ENCODE measurements around the gene POLR1G. TPM values are rescaled to one million over a fixed set of nuclear protein-coding genes. Genes with fewer than 3 reads are reported as not detected.

The POLR1G gene
- total and polyA plus RNA-seq, 4 donors, result 1.9 to 3.9 (median 3.6) TPM

DNA sequence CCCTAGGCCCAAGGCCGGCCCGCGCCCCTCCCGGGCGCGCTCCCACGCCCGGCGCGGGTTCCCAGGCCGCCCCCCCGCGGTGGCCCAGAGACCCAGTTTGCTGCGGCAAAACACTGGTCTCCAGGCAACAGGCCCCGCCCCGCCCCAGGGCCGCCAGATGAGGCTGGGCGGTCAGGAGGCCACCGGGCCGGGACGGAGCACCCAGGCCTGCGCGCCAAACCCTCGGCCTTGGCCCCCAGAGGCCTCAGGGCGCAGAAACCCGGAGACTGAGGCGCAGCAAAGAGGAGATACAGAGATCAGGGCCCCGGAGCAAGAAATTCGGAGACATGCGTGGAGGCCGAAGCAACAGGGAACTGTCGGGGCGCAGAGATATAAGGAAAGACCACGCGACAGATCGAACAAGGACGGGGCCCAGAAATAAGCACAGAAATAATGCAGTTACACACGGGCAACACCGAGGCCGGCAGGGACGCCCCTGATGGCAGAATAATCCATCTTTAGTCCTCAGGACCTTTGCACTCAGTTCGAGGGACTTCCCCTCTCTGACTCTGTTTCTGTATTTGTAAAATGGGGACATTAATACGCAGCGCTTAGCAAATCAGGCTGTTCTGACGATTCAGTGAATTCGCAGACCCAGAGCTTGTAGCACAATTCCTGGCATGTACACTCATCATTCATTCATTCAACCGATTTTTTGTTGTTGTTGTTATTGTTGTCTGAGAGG, 38.0 kb downstream of the POLR1G start:
- intact Hi-C loops (cut with DNase I), result no loop called here
- DNase-seq (peak; percentile 97 to 99), ATAC-seq (ENCODE audit: low FRiP score) (peak; percentile 84)
- WGBS, 2 donors, result 13 to 17% methylated on average over 35 to 47 of the region's 47 CpGs
- Histone ChIP-seq H3K27ac (ENCODE audit: low read depth in 1 of 2, low read length in 2 of 2) (peak overlapping the region; percentile 78 to 88), H3K4me1 (ENCODE audit: control insufficient read depth in 1 of 2, insufficient read depth in 2 of 2, low read length in 2 of 2) (no peaks in the 10 kb centered on the region), H3K36me3 (ENCODE audit: control insufficient read depth in 1 of 2, insufficient read depth in 2 of 2, low read length in 1 of 2) (no peaks in the 10 kb centered on the region), H3K9me3 (ENCODE audit: control insufficient read depth, low read length) (no peaks in the 10 kb centered on the region), H3K4me3 (ENCODE audit: low read length in 2 of 2) (no peak overlapping the region), H3K27me3 (ENCODE audit: control insufficient read depth in 1 of 2, insufficient read depth in 2 of 2, low read length in 1 of 2) (no peaks in the 10 kb centered on the region)

DNA sequence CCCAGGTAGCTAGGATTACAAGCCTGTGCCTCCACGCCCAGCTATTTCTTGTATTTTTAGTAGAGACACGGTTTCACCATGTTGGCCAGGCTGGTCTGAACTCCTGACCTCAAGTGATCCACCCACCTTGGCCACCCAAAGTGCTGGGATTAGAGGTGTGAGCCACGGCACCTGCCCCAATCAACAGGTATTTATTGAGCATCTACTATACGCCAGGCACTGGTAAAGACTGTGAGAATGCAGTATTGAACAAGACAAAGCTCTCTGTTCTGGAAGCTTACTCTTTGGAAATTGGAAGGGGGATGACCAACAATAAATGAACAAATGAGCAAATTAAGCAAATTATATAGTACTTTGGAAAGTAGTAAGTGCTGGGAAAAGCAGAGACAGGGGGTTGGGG, 38.7 kb downstream of the POLR1G start:
- 94% methylated on average over 4 of the region's 4 CpGs for WGBS, 2 donors
- intact Hi-C loops (cut with DNase I), result no loop called here
- H3K9me3 ChIP-seq (ENCODE audit: control insufficient read depth, low read length), result no peaks in the 10 kb centered on the region
- no peak overlapping the region for H3K27ac ChIP-seq (ENCODE audit: low read depth in 1 of 2, low read length in 2 of 2)
- H3K4me3 ChIP-seq (ENCODE audit: low read length in 2 of 2), result no peak overlapping the region
- ATAC-seq (ENCODE audit: low FRiP score), result no peak
- no peak for DNase-seq
- no peaks in the 10 kb centered on the region for H3K4me1 ChIP-seq (ENCODE audit: control insufficient read depth in 1 of 2, insufficient read depth in 2 of 2, low read length in 2 of 2)
- H3K36me3 ChIP-seq (ENCODE audit: control insufficient read depth in 1 of 2, insufficient read depth in 2 of 2, low read length in 1 of 2), result no peaks in the 10 kb centered on the region
- no peaks in the 10 kb centered on the region for H3K27me3 ChIP-seq (ENCODE audit: control insufficient read depth in 1 of 2, insufficient read depth in 2 of 2, low read length in 1 of 2)

DNA sequence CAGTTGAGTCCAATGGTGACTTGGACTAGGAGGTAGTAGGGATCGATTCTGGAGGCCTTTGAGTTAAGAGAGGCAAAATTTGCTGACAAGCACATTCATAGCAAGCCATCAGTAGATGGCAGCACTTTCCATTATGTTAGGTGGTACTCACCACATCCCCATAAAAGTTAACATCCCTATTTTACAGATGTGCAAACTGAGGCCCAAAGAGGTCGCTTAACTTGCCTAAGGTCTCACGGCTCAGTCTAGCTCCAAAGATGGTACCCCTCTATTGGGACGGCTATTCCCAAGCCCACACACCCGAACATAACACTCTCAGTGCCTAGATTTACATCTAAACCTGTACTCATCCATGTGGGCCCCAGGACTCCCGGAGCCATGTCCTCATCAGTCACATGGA, 39.9 kb downstream of the POLR1G start:
- intact Hi-C loops (cut with DNase I), result no loop called here
- Histone ChIP-seq H3K4me1 (ENCODE audit: control insufficient read depth in 1 of 2, insufficient read depth in 2 of 2, low read length in 2 of 2) (no peaks in the 10 kb centered on the region), H3K4me3 (ENCODE audit: low read length in 2 of 2) (no peak overlapping the region), H3K9me3 (ENCODE audit: control insufficient read depth, low read length) (no peaks in the 10 kb centered on the region), H3K27me3 (ENCODE audit: control insufficient read depth in 1 of 2, insufficient read depth in 2 of 2, low read length in 1 of 2) (no peaks in the 10 kb centered on the region), H3K36me3 (ENCODE audit: control insufficient read depth in 1 of 2, insufficient read depth in 2 of 2, low read length in 1 of 2) (no peaks in the 10 kb centered on the region), H3K27ac (ENCODE audit: low read depth in 1 of 2, low read length in 2 of 2) (no peak overlapping the region)
- DNase-seq (no peak), ATAC-seq (ENCODE audit: low FRiP score) (no peak)
- 83 to 86% methylated on average over 6 of the region's 6 CpGs for WGBS, 2 donors

DNA sequence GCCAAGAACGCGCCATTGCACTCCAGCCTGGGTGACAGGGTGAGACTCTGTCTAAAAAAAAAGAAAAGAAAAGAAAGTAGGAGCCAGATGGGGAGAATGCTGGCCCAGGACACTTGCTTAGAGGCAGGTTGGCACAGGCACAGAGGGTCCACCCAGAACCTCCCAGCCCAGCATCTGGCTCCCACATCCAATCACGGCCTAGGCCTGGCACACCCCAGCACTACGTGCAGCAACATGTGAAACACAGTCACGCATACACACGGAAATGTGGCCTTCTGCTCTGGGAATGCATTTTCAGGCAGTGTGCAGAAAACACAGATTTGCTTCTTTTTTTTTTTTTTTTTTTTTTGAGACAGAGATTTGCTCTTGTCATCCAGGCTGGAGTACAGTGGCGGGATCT, 40.5 kb downstream of the POLR1G start:
- intact Hi-C loops (cut with DNase I), result no loop called here
- H3K36me3 ChIP-seq (ENCODE audit: control insufficient read depth in 1 of 2, insufficient read depth in 2 of 2, low read length in 1 of 2), result no peaks in the 10 kb centered on the region
- no peak overlapping the region for H3K4me3 ChIP-seq (ENCODE audit: low read length in 2 of 2)
- no peaks in the 10 kb centered on the region for H3K9me3 ChIP-seq (ENCODE audit: control insufficient read depth, low read length)
- DNase-seq (no peak), ATAC-seq (ENCODE audit: low FRiP score) (no peak)
- no peak overlapping the region for H3K27ac ChIP-seq (ENCODE audit: low read depth in 1 of 2, low read length in 2 of 2)
- WGBS, 2 donors, result 64% methylated on average over 7 of the region's 7 CpGs
- no peaks in the 10 kb centered on the region for H3K4me1 ChIP-seq (ENCODE audit: control insufficient read depth in 1 of 2, insufficient read depth in 2 of 2, low read length in 2 of 2)
- H3K27me3 ChIP-seq (ENCODE audit: control insufficient read depth in 1 of 2, insufficient read depth in 2 of 2, low read length in 1 of 2), result no peaks in the 10 kb centered on the region

DNA sequence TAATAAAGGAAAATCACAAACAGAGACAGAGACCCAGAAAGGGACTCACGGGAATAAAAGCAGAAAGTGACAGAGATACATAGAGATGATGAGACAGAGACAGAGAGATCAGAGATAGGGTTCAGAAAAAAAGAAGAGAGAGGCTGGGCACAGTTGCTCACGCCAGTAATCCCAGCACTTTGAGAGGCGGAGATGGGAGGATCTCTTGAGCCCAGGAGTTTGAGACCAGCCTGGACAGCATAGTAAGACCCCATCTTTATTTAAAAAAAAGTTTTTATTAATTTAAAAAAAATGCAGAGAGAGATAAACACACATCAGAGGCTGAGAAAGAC, 41.9 kb downstream of the POLR1G start:
- WGBS, 2 donors, result 94% methylated on average over 3 of the region's 3 CpGs
- intact Hi-C loops (cut with DNase I), result no loop called here
- DNase-seq (no peak), ATAC-seq (ENCODE audit: low FRiP score) (no peak)
- Histone ChIP-seq H3K4me1 (ENCODE audit: control insufficient read depth in 1 of 2, insufficient read depth in 2 of 2, low read length in 2 of 2) (no peaks in the 10 kb centered on the region), H3K27ac (ENCODE audit: low read depth in 1 of 2, low read length in 2 of 2) (no peak overlapping the region), H3K9me3 (ENCODE audit: control insufficient read depth, low read length) (no peaks in the 10 kb centered on the region), H3K27me3 (ENCODE audit: control insufficient read depth in 1 of 2, insufficient read depth in 2 of 2, low read length in 1 of 2) (no peaks in the 10 kb centered on the region), H3K4me3 (ENCODE audit: low read length in 2 of 2) (no peak overlapping the region), H3K36me3 (ENCODE audit: control insufficient read depth in 1 of 2, insufficient read depth in 2 of 2, low read length in 1 of 2) (no peaks in the 10 kb centered on the region)

DNA sequence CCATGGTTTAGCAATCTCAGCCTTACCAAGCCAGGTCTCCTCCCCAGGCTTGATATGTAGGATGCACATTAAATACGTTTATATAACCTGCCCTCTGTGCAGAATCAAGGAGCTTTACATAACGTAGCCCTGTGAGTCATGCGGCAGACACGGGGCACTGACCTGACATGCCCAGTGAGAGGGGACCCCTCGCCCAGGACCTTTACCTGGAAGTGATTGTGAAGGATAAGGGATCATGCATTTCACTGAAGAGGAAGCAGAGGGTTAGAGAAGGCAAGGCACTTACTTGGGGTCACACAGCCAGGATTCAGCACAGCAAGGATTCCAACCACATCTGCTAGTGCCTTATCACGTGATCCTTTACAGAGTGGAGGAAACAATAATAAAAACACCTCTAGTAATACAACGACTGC, 42.4 kb downstream of the POLR1G start:
- no peaks in the 10 kb centered on the region for H3K4me1 ChIP-seq (ENCODE audit: control insufficient read depth in 1 of 2, insufficient read depth in 2 of 2, low read length in 2 of 2)

DNA sequence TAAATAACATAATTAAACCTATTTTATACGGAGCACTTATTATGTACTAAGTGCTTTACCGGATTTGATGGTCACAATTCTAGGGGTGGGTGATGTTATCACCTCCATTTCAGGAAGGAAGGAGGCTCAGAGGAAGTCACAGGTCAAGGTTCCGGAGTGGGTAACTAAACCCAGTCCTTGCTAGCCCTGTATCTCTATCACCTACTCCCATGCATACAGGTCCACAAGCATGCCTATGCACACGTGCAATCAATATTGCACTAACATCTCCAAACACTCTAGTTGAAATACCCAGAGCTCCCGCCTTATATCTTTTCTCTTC, 43.5 kb downstream of the POLR1G start:
- Histone ChIP-seq H3K27ac (ENCODE audit: low read depth in 1 of 2, low read length in 2 of 2) (peak overlapping the region in 1 of 2 donors; percentile 17), H3K36me3 (ENCODE audit: control insufficient read depth in 1 of 2, insufficient read depth in 2 of 2, low read length in 1 of 2) (no peaks in the 10 kb centered on the region), H3K4me3 (ENCODE audit: low read length in 2 of 2) (no peak overlapping the region), H3K9me3 (ENCODE audit: control insufficient read depth, low read length) (no peaks in the 10 kb centered on the region), H3K27me3 (ENCODE audit: control insufficient read depth in 1 of 2, insufficient read depth in 2 of 2, low read length in 1 of 2) (no peaks in the 10 kb centered on the region), H3K4me1 (ENCODE audit: control insufficient read depth in 1 of 2, insufficient read depth in 2 of 2, low read length in 2 of 2) (no peaks in the 10 kb centered on the region)
- DNase-seq, result no peak
- peak; percentile 1 for ATAC-seq (ENCODE audit: low FRiP score)
- intact Hi-C loops (cut with DNase I), result no loop called here
- WGBS, 2 donors, result 45 to 54% methylated on average over 5 of the region's 5 CpGs

More for the DNA sequence above, 42.4 kb downstream of the POLR1G start:
- ATAC-seq (ENCODE audit: low FRiP score), result no peak
- no peak for DNase-seq
- Histone ChIP-seq H3K36me3 (ENCODE audit: control insufficient read depth in 1 of 2, insufficient read depth in 2 of 2, low read length in 1 of 2) (no peaks in the 10 kb centered on the region), H3K9me3 (ENCODE audit: control insufficient read depth, low read length) (no peaks in the 10 kb centered on the region), H3K27me3 (ENCODE audit: control insufficient read depth in 1 of 2, insufficient read depth in 2 of 2, low read length in 1 of 2) (no peaks in the 10 kb centered on the region), H3K27ac (ENCODE audit: low read depth in 1 of 2, low read length in 2 of 2) (no peak overlapping the region), H3K4me3 (ENCODE audit: low read length in 2 of 2) (no peak overlapping the region)
- 60 to 63% methylated on average over 7 of the region's 7 CpGs for WGBS, 2 donors
- intact Hi-C loops (cut with DNase I), result no loop called here

DNA sequence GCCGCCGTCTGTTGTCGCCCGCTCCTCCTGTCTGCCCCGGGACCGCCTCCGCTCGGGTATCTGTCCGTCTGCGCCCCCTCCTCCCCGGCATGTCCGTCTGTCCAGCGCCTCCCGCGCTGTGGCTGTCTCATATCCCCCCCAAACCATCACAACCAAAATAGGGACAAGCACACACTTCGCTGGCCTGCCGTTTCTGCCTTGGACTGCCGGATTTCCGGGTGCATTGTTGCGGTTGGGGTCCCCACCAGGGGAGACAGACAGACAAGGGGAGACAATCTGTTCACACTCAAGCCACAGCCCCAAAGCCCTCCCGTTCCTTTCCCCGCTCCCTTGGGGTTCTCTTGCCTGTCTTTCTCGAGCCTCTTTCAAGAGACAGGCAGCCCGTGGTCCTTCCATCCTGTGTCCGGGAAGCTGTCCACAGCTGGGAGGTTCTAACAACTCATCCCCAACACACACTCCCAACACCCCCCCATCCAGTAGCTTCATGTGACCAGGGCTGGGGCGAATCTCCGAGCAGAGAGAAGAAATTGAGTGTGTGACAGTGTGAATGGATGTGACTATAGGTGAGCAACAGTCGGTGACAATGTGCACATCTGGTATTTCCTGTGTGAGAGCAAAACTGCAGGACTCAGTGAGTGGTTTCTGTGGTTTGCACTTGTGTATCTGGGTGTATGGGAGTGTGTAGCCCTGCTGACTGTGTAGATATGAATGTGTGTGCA, 44.8 kb downstream of the POLR1G start:
- H3K9me3 ChIP-seq (ENCODE audit: control insufficient read depth, low read length), result no peaks in the 10 kb centered on the region
- H3K4me1 ChIP-seq (ENCODE audit: control insufficient read depth in 1 of 2, insufficient read depth in 2 of 2, low read length in 2 of 2), result no peaks in the 10 kb centered on the region
- 6 to 8% methylated on average over 16 to 28 of the region's 28 CpGs for WGBS, 2 donors
- intact Hi-C loops (cut with DNase I), result no loop called here
- DNase-seq, result peak in 1 of 2 donors; percentile 81
- H3K27me3 ChIP-seq (ENCODE audit: control insufficient read depth in 1 of 2, insufficient read depth in 2 of 2, low read length in 1 of 2), result no peaks in the 10 kb centered on the region
- no peaks in the 10 kb centered on the region for H3K36me3 ChIP-seq (ENCODE audit: control insufficient read depth in 1 of 2, insufficient read depth in 2 of 2, low read length in 1 of 2)
- peak overlapping the region in 1 of 2 donors; percentile 11 for H3K4me3 ChIP-seq (ENCODE audit: low read length in 2 of 2)
- peak; percentile 30 for ATAC-seq (ENCODE audit: low FRiP score)
- H3K27ac ChIP-seq (ENCODE audit: low read depth in 1 of 2, low read length in 2 of 2), result peak overlapping the region in 1 of 2 donors; percentile 84

DNA sequence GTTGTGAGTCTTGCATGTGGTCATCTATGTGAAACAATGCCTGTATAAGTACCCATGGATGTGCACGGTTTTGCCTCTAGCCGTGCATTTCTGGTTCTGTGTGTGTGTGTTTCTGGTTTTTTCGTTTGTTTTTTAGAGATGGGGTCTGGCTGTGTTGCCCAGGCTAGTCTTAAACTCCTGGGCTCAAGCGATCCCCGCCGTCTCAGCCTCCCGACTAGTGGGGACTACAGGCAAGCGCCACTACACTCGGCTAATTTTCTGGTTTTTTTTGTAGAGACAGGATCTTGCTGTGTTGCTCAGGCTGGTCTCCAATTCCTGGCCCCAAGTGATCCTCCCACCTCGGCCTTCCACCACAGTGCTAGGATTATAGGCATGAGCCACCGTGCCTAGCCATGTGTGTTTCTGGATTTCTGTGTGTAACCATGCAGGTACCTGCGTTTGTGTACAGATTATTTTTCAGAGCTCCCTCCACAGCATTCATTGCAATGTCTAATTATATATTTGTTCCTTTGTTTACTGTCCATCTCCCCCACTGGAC, 45.5 kb downstream of the POLR1G start:
- no peak overlapping the region for H3K27ac ChIP-seq (ENCODE audit: low read depth in 1 of 2, low read length in 2 of 2)

More for the DNA sequence above, 45.5 kb downstream of the POLR1G start:
- H3K4me3 ChIP-seq (ENCODE audit: low read length in 2 of 2), result no peak overlapping the region
- H3K27me3 ChIP-seq (ENCODE audit: control insufficient read depth in 1 of 2, insufficient read depth in 2 of 2, low read length in 1 of 2), result no peaks in the 10 kb centered on the region
- no peaks in the 10 kb centered on the region for H3K9me3 ChIP-seq (ENCODE audit: control insufficient read depth, low read length)
- ATAC-seq (ENCODE audit: low FRiP score), result no peak
- WGBS, 2 donors, result 85 to 86% methylated on average over 12 of the region's 12 CpGs
- DNase-seq, result no peak
- H3K4me1 ChIP-seq (ENCODE audit: control insufficient read depth in 1 of 2, insufficient read depth in 2 of 2, low read length in 2 of 2), result no peaks in the 10 kb centered on the region
- no peaks in the 10 kb centered on the region for H3K36me3 ChIP-seq (ENCODE audit: control insufficient read depth in 1 of 2, insufficient read depth in 2 of 2, low read length in 1 of 2)
- intact Hi-C loops (cut with DNase I), result no loop called here
